Right atrium auricular region (tissue), 2 donors: ENCODE results near the gene SLC9A9. TPM values are rescaled to one million over a fixed set of nuclear protein-coding genes. Genes with fewer than 3 reads are reported as not detected.

ENCODE experiments used
- DNase-seq: peaks from one replicate; pipeline ENCODE4 v3.0.0-alpha.2; 2019; ENCODE audit warnings: low spot score
- H3K27ac ChIP-seq, 2 donors: fragments of 200-600 bp; sonication (generic); 1 replicate in 1 of 2; 2 replicates in 1 of 2; pipeline ENCODE4 v1.5.1; 2016 to 2019
- H3K27me3 ChIP-seq, 2 donors: fragments of 200-600 bp; sonication (generic); one replicate each; pipeline versions ENCODE4 v1.5.1 to v1.6.0; 2017 to 2019
- H3K36me3 ChIP-seq: fragments of 200-600 bp; sonication (generic); one replicate; pipeline ENCODE4 v1.5.1; 2016
- H3K4me1 ChIP-seq, 2 donors: fragments of 200-600 bp; sonication (generic); one replicate each; pipeline versions ENCODE4 v1.5.1 to v1.6.0; 2017 to 2019
- H3K4me3 ChIP-seq, 2 donors: fragments of 200-600 bp; sonication (generic); 1 replicate in 1 of 2; 2 replicates in 1 of 2; pipeline ENCODE4 v1.5.1; 2017 to 2019; ENCODE audit warnings: mild to moderate bottlenecking in 1 of 2, moderate library complexity in 1 of 2
- H3K9me3 ChIP-seq, 2 donors: fragments of 200-600 bp; sonication (generic); one replicate each; pipeline ENCODE4 v1.5.1; 2019
- CTCF ChIP-seq, 2 donors: fragments of 200-600 bp; sonication (generic); IDR thresholded peaks; one replicate each; pipeline ENCODE4 v1.5.1; 2019; ENCODE audit warnings: antibody characterized with exemption in 2 of 2
- total RNA-seq, 2 donors: library from RNA; depleted of rRNA; stranded (reverse); fragments of >200 nt; gene quantifications; one replicate each; pipeline ENCODE4 v1.1.0, GENCODE V29; 2016

Gene SLC9A9
- total RNA-seq, 2 donors from 2014 or later: 3.1 to 4.2 TPM

- no peak overlapping the region for H3K4me3 ChIP-seq
- no peaks in the 10 kb centered on the region for H3K36me3 ChIP-seq
- H3K27ac ChIP-seq: no peak overlapping the region
- H3K27me3 ChIP-seq: no peaks in the 10 kb centered on the region
- H3K9me3 ChIP-seq: no peaks in the 10 kb centered on the region
- no peaks in the 10 kb centered on the region for H3K4me1 ChIP-seq
- DNase-seq: no peak
- no peak for TF ChIP-seq CTCF (IDR thresholded peaks at IDR 0.05)
These were observed 252.7 kb downstream of the SLC9A9 start for GRCh38 chr3:143595456-143596077.

- TF ChIP-seq CTCF (IDR thresholded peaks at IDR 0.05): no peak
- H3K4me1 ChIP-seq: no peaks in the 10 kb centered on the region
- H3K36me3 ChIP-seq: no peaks in the 10 kb centered on the region
These were observed 254.1 kb downstream of the SLC9A9 start for GRCh38 chr3:143594206-143594605.

GRCh38 chr3:143590660-143591059, 257.6 kb downstream of the SLC9A9 start:
- no peak for DNase-seq
- no peaks in the 10 kb centered on the region for H3K9me3 ChIP-seq
- no peaks in the 10 kb centered on the region for H3K4me1 ChIP-seq
- no peak overlapping the region for H3K4me3 ChIP-seq
- no peak for TF ChIP-seq CTCF (IDR thresholded peaks at IDR 0.05)
- H3K27me3 ChIP-seq: no peaks in the 10 kb centered on the region
- no peaks in the 10 kb centered on the region for H3K36me3 ChIP-seq
- H3K27ac ChIP-seq: no peak overlapping the region

More at GRCh38 chr3:143594206-143594605, 254.1 kb downstream of the SLC9A9 start:
- Histone ChIP-seq H3K9me3 (no peaks in the 10 kb centered on the region), H3K4me3 (no peak overlapping the region), H3K27ac (no peak overlapping the region), H3K27me3 (no peaks in the 10 kb centered on the region)
- DNase-seq: no peak

- Histone ChIP-seq H3K9me3 (no peaks in the 10 kb centered on the region), H3K27me3 (no peaks in the 10 kb centered on the region), H3K4me3 (no peak overlapping the region), H3K27ac (no peak overlapping the region), H3K4me1 (no peaks in the 10 kb centered on the region), H3K36me3 (no peaks in the 10 kb centered on the region)
- no peak for TF ChIP-seq CTCF (IDR thresholded peaks at IDR 0.05)
- DNase-seq: no peak
These were observed 261.7 kb downstream of the SLC9A9 start for GRCh38 chr3:143586576-143586975.

- H3K4me3 ChIP-seq: no peak overlapping the region
- no peaks in the 10 kb centered on the region for H3K4me1 ChIP-seq
- no peaks in the 10 kb centered on the region for H3K9me3 ChIP-seq
- no peak for DNase-seq
- H3K36me3 ChIP-seq: no peaks in the 10 kb centered on the region
- no peaks in the 10 kb centered on the region for H3K27me3 ChIP-seq
- no peak overlapping the region for H3K27ac ChIP-seq
- TF ChIP-seq CTCF (IDR thresholded peaks at IDR 0.05): no peak
These were observed 262.4 kb downstream of the SLC9A9 start for GRCh38 chr3:143585720-143586456.
